ENCODE data around the gene RIPOR2.

DNA sequence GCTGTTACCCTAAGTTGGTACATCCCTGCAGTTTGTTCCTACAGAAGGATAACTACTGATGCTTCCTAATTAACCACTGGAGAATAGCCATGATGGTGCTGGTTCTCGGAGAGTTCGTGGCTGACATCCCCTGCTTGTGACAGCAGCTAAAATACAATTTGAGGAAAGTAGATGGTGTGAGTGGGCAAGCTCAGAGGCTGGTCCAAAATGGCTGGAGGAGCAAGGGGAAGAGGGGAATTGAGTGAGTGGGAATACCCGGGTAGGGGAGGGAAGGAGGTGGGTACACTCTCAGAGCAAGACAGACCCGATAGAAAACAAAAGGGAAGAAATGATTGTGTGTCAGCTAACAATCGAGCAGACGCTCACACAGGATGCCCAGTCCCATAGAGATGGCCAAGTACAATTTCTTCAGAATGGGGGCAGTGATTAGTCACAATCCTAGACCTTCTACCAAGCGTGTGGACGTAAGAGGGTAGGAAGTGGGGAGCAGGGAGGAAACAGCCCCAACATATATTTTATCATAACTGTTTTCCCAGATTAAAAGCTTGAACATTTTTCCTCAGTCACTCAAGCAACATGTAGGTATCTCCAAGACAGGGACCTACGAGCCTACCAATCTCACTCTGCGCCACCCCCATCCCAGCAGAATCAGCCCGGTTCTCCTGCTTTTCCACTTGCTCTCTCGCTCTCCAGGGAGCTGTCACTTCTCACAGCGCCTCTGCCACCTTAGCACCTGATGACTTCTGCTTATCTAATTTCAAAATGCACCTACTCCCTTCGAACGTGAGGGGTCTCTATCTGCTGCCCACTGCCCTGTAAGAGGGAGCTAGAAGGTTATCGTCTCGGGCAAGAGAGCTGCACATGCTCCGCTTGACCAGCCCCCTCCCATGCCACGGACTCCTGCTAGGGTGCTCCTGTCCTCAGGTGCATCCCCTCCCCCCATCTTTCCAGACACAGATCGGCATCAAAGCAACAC, 26.2 kb downstream of the RIPOR2 start:
- TF ChIP-seq, protein P1, sequence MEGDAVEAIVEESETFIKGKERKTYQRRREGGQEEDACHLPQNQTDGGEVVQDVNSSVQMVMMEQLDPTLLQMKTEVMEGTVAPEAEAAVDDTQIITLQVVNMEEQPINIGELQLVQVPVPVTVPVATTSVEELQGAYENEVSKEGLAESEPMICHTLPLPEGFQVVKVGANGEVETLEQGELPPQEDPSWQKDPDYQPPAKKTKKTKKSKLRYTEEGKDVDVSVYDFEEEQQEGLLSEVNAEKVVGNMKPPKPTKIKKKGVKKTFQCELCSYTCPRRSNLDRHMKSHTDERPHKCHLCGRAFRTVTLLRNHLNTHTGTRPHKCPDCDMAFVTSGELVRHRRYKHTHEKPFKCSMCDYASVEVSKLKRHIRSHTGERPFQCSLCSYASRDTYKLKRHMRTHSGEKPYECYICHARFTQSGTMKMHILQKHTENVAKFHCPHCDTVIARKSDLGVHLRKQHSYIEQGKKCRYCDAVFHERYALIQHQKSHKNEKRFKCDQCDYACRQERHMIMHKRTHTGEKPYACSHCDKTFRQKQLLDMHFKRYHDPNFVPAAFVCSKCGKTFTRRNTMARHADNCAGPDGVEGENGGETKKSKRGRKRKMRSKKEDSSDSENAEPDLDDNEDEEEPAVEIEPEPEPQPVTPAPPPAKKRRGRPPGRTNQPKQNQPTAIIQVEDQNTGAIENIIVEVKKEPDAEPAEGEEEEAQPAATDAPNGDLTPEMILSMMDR (IDR thresholded peaks at IDR 0.05; ENCODE audit: low read depth, low read length, missing input control): no peak
- no peak for TF ChIP-seq JUND (IDR thresholded peaks at IDR 0.05)
- TF ChIP-seq, protein P2, sequence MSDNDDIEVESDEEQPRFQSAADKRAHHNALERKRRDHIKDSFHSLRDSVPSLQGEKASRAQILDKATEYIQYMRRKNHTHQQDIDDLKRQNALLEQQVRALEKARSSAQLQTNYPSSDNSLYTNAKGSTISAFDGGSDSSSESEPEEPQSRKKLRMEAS (IDR thresholded peaks at IDR 0.05): no peak
- TF ChIP-seq GABPA (IDR thresholded peaks at IDR 0.05 in 1 of 2, conservative IDR thresholded peaks at IDR 0.05 in 1 of 2): no peak
- TF ChIP-seq RAD21 (IDR thresholded peaks at IDR 0.05): no peak
- TF ChIP-seq TAF1 (conservative IDR thresholded peaks at IDR 0.05): no peak
- TF ChIP-seq SP1 (IDR thresholded peaks at IDR 0.05): no peak
- TF ChIP-seq, protein P3, sequence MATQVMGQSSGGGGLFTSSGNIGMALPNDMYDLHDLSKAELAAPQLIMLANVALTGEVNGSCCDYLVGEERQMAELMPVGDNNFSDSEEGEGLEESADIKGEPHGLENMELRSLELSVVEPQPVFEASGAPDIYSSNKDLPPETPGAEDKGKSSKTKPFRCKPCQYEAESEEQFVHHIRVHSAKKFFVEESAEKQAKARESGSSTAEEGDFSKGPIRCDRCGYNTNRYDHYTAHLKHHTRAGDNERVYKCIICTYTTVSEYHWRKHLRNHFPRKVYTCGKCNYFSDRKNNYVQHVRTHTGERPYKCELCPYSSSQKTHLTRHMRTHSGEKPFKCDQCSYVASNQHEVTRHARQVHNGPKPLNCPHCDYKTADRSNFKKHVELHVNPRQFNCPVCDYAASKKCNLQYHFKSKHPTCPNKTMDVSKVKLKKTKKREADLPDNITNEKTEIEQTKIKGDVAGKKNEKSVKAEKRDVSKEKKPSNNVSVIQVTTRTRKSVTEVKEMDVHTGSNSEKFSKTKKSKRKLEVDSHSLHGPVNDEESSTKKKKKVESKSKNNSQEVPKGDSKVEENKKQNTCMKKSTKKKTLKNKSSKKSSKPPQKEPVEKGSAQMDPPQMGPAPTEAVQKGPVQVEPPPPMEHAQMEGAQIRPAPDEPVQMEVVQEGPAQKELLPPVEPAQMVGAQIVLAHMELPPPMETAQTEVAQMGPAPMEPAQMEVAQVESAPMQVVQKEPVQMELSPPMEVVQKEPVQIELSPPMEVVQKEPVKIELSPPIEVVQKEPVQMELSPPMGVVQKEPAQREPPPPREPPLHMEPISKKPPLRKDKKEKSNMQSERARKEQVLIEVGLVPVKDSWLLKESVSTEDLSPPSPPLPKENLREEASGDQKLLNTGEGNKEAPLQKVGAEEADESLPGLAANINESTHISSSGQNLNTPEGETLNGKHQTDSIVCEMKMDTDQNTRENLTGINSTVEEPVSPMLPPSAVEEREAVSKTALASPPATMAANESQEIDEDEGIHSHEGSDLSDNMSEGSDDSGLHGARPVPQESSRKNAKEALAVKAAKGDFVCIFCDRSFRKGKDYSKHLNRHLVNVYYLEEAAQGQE (IDR thresholded peaks at IDR 0.05): no peak
- TF ChIP-seq EGR1 (IDR thresholded peaks at IDR 0.05; ENCODE audit: low read depth in 2 of 2): no peak
- TF ChIP-seq RXRA (IDR thresholded peaks at IDR 0.05): no peak
- TF ChIP-seq YY1 (IDR thresholded peaks at IDR 0.05): no peak
- TF ChIP-seq NR2F2 (IDR thresholded peaks at IDR 0.05): no peak
- no peak for TF ChIP-seq HNF4G (IDR thresholded peaks at IDR 0.05)
- no peak for TF ChIP-seq FOXA1 (IDR thresholded peaks at IDR 0.05)

All from liver (tissue), 3 donors.